ENCODE results near the gene GFRA4. TPM values are rescaled to one million over a fixed set of nuclear protein-coding genes. Genes with fewer than 3 reads are reported as not detected.

The GFRA4 gene
- total RNA-seq, 6 experiments from 2014 or later, result not detected

DNA sequence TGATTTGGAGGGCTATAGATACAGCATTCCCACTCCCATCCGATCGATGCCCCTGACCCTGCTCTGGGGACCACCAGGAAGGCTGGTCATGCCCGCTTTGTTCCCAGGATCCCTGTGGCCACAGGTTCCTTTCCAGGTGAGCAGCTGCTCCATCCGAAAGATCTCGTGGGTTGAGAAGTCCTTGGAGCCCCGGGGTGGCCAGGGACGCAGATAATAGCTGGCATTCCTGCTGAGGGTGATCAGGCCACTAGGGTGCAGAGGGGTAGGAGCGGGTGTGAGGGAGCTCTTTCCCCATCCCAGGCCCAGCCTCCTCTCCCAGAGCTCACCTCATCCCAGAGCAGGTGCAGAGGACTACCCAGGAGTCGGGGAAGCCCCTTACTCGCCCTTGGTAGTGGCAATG, 11.2 kb upstream of the GFRA4 start:
- Histone ChIP-seq H3K9me3 (no peaks in the 10 kb centered on the region), H3K4me1 (peaks cover 0 to 2% (median 0%) of the 10 kb centered on the region in 4 donors), H3K27me3 (peaks cover 0 to 23% of the 10 kb centered on the region in 2 donors), H3K4me3 (no peak overlapping the region), H3K36me3 (no peaks in the 10 kb centered on the region), H3K27ac (no peak overlapping the region)
- WGBS (ENCODE audit: insufficient coverage, low coverage, low lambda C conversion rate, missing lambda C conversion rate), result 41% methylated on average over 7 of the region's 10 CpGs
- ATAC-seq (no peak), DNase-seq (no peak)
- no peak for TF ChIP-seq POLR2A (IDR thresholded peaks at IDR 0.05)
- no peak for TF ChIP-seq CTCF (IDR thresholded peaks at IDR 0.05)
- intact Hi-C loops (cut with DNase I), result loop anchor here in 1 of 2 donors (10.0 kb wide), 1 partner anchor 100 kb away; no protein-coding TSS in a partner anchor

- TF ChIP-seq CTCF (IDR thresholded peaks at IDR 0.05) (no peak), POLR2A (IDR thresholded peaks at IDR 0.05) (no peak)
- no peak for DNase-seq
- peaks cover 0 to 2% (median 0%) of the 10 kb centered on the region in 4 donors for H3K4me1 ChIP-seq
- no peak for ATAC-seq
- H3K4me3 ChIP-seq, result no peak overlapping the region
- H3K36me3 ChIP-seq, result no peaks in the 10 kb centered on the region
- H3K27me3 ChIP-seq, result peaks cover 0 to 23% of the 10 kb centered on the region in 2 donors
- intact Hi-C loops (cut with DNase I), result loop anchor here in 1 of 2 donors (10.0 kb wide), 1 partner anchor 101 kb away; no protein-coding TSS in a partner anchor
- WGBS (ENCODE audit: insufficient coverage, low coverage, low lambda C conversion rate, missing lambda C conversion rate), result 7% methylated on average over 3 of the region's 90 CpGs
- no peak overlapping the region for H3K27ac ChIP-seq
- H3K9me3 ChIP-seq, result no peaks in the 10 kb centered on the region
Measured at GRCh38 chr20:3673221-3674070, 10.2 kb upstream of the GFRA4 start.

- DNase-seq, result no peak
- H3K4me3 ChIP-seq, result no peak overlapping the region
- H3K36me3 ChIP-seq, result no peaks in the 10 kb centered on the region
- H3K27ac ChIP-seq, result no peak overlapping the region
- 10% methylated on average over 2 of the region's 58 CpGs for WGBS (ENCODE audit: insufficient coverage, low coverage, low lambda C conversion rate, missing lambda C conversion rate)
- peaks cover 0 to 23% of the 10 kb centered on the region in 2 donors for H3K27me3 ChIP-seq
- H3K4me1 ChIP-seq, result peaks cover 0 to 2% (median 0%) of the 10 kb centered on the region in 4 donors
- H3K9me3 ChIP-seq, result no peaks in the 10 kb centered on the region
- no peak for ATAC-seq
- intact Hi-C loops (cut with DNase I), result loop anchor here in 1 of 2 donors (10.0 kb wide), 1 partner anchor 102 kb away; no protein-coding TSS in a partner anchor
- TF ChIP-seq CTCF (IDR thresholded peaks at IDR 0.05) (no peak), POLR2A (IDR thresholded peaks at IDR 0.05) (no peak)
Measured at GRCh38 chr20:3672547-3673171, 9.5 kb upstream of the GFRA4 start.

DNA sequence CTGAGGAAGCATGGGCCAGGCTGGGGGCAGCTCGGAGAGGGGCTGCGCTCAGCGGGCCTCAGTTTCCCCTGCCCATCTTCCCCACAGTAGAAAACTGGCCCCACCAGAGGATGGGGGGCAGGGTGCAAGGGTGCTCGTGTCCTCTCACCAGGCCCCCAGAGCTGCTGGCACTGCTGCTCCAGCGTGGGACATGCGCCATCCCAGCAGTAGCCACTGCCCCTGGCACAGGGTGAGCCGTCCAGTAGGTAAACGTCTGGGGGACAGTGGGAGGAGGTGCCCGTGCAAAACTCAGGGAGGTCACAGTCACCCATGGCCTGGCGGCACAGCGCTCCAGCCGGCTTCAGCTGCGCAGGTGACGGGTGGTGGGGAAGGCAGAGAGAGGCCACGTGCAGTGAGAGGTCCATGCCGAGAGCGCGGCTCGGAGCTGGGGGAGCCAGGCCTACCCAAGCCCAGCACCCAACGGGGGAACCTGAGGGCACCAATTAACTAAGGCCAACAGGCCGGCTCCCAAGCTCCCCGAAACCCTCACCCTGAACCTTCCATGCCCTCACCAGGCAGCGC, 8.9 kb upstream of the GFRA4 start:
- no peaks in the 10 kb centered on the region for H3K36me3 ChIP-seq
- TF ChIP-seq CTCF (IDR thresholded peaks at IDR 0.05) (no peak), POLR2A (IDR thresholded peaks at IDR 0.05) (no peak)
- H3K4me3 ChIP-seq, result no peak overlapping the region
- H3K27ac ChIP-seq, result no peak overlapping the region
- DNase-seq, result no peak
- peaks cover 0 to 2% (median 0%) of the 10 kb centered on the region in 4 donors for H3K4me1 ChIP-seq
- H3K9me3 ChIP-seq, result no peaks in the 10 kb centered on the region
- whole genome bisulfite sequencing (ENCODE audit: insufficient coverage, low coverage, low lambda C conversion rate, missing lambda C conversion rate), result 0% methylated on average over 1 of the region's 23 CpGs
- intact Hi-C loops (cut with DNase I), result loop anchor here in 1 of 2 donors (10.0 kb wide), 1 partner anchor 103 kb away; no protein-coding TSS in a partner anchor
- peaks cover 0 to 23% of the 10 kb centered on the region in 2 donors for H3K27me3 ChIP-seq
- ATAC-seq, result no peak

All from right lobe of liver (tissue), 6 donors.